ENCODE measurements around the gene ERBB4. TPM values are rescaled to one million over a fixed set of nuclear protein-coding genes. Genes with fewer than 3 reads are reported as not detected.

The ERBB4 gene
- total RNA-seq, 1 donor from 2014 or later, result 17.8 TPM

GRCh38 chr2:211468217-211468616 is 1070.4 kb downstream of the ERBB4 start:
- no peak for DNase-seq

GRCh38 chr2:211463397-211463796 is 1075.2 kb downstream of the ERBB4 start:
- DNase-seq, result no peak

DNA sequence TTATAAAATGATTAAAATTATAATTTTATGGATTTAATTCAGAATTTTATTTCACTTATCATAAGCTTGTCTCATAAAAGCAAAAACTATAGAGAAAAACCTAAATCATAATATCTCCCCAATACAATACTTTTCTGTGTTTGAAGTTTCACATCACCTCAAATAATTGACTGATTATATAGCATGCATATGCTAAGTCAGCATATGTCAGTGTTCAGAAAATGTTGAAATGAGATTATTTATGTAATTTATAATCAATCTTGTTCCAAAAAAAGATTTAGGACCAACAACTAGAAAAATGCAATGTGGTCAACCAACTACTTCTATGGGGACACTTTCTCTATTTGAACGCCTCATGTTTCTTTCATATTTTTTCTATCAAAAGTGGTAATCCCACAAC is 1079.6 kb downstream of the ERBB4 start:
- DNase-seq, result no peak

- no peak for DNase-seq
Observed at GRCh38 chr2:211457325-211457724, 1081.3 kb downstream of the ERBB4 start.

- peak; percentile 77 for DNase-seq
Observed at GRCh38 chr2:211455216-211455841, 1083.3 kb downstream of the ERBB4 start.

- no peak for DNase-seq
Observed at GRCh38 chr2:211454679-211455078, 1083.9 kb downstream of the ERBB4 start.

- no peak for DNase-seq
Observed at GRCh38 chr2:211453311-211453887, 1085.2 kb downstream of the ERBB4 start.

- DNase-seq, result no peak
Observed at GRCh38 chr2:211451642-211452041, 1087.0 kb downstream of the ERBB4 start.

DNA sequence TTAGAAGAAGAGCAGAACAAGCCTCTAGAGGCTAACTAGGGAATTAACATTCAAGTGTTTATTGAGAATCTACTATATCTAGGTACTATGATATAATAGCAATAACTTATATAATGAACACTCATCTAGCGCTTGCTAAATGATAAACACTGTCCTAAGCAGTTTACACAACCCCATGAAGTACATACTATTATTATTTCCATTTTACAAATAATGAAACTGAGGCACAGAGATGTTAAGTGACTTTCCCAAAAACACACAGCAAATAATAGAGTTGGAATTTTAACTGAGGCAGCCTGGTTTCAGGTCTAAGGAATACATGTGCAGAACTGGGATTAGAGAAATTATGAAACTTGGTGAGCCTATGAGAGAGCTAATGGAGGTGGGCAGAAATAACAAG is 1088.8 kb downstream of the ERBB4 start:
- DNase-seq, result no peak

DNA sequence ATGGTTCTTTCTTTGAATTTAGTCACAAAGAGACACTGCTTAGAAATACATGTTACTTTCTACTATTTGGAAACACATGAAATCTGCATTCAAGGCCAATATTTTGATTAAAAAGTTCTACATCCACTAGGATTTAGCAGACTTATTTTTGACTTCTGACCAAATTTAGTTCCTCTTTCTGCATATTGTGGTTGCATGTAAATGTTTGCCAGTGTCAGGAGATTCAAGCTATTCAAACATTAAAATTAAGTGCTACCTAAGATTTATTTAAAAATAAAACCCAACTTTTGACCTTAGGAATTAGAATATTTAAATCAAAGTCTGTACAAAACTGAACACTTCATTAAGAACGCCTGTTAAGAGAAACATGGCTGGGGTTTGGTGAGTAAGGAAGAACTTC is 1091.1 kb downstream of the ERBB4 start:
- DNase-seq, result no peak

DNA sequence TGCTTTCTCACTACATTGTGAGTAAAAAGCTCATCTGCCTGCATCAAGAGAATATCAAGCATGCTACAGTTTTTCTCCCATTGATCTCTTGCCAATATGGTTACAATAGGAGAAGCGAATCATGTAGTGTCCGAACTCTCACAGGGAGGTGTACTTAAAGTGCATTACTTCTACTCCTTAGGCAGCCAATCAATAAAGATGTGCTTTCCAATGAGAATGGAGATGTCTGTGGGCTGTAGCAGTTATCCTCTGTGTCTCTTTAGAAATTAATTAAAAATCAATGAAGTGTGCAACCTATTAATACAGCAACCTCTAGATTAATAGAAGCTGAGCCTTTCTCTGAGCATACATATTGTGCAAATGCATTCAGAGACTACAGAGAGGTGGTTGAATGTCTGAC is 1098.5 kb downstream of the ERBB4 start:
- no peak for DNase-seq

DNA sequence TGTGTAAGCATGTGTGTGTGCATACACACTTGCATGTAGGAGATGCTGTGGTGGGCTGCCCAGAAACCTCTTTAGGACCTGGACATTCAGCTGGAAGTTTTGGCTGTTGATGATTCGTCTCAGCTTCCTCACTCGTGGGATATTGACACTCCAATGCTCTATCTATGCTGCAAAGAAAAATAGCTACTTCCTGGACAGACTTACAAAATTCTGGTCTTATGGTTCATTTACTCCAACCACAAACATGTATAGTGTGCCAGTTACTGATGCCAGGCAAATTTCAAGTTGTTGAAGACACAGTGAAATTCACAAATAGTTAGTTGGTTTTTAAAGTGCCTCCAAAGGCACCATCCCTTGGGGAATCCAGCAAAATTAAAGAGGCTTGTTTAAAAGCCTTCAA is 1099.6 kb downstream of the ERBB4 start:
- DNase-seq, result no peak

GRCh38 chr2:211437396-211437795 is 1101.2 kb downstream of the ERBB4 start:
- no peak for DNase-seq

DNA sequence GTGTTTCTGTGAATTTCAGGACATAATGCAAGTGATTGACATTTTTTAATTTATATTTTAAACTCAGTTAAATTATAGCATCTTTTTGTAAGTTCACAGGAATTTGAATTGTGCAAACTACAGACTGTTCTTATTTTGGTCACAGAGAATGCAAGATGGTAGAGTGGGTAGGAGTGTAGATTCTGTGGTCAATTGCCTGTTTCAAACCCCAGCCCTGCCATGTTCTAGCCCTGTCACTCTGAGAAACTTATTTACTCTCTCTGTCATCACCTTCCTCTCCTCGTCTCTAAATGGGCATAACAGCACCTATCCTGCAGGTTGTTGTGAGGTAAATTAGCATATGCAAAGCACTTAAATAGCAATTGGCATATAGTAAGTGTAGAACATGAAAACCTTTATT is 1102.4 kb downstream of the ERBB4 start:
- DNase-seq, result no peak

DNA sequence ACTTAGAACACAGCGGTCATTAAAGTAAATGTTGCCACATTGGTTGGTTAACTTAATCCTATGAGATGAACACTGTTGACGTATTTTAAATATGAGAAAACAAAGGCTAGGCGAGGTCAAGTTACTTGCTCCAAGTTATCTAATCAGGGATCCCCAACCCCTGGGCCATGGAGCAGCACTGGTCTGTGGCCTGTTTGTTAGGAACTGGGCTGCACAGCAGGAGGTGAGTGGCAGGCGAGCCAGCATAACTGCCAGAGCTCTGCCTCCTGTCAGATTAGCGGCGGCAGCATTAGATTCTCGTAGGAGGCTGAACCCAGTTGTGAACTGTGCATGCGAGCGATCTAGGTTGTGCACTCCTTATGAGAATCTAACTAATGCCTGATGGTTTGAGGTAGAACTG is 1103.3 kb downstream of the ERBB4 start:
- DNase-seq, result no peak

DNA sequence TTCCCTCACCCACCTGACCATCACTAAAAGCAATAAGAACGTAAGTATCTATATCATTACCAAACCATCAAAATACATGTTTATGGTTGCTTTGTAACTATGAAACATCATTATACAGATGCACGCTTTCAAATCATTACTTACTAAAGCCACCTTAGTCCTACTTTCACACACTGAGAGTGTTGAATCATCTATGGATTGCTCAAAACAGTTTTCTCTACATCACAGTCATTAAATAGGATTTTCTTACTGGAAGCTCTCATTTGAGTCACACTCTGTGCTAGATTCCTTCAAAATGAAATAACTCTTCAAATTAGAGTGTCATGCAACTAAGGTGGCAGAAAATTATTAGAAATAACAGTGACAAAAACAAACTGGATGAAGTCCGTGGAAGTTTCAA is 1103.8 kb downstream of the ERBB4 start:
- DNase-seq, result no peak

DNA sequence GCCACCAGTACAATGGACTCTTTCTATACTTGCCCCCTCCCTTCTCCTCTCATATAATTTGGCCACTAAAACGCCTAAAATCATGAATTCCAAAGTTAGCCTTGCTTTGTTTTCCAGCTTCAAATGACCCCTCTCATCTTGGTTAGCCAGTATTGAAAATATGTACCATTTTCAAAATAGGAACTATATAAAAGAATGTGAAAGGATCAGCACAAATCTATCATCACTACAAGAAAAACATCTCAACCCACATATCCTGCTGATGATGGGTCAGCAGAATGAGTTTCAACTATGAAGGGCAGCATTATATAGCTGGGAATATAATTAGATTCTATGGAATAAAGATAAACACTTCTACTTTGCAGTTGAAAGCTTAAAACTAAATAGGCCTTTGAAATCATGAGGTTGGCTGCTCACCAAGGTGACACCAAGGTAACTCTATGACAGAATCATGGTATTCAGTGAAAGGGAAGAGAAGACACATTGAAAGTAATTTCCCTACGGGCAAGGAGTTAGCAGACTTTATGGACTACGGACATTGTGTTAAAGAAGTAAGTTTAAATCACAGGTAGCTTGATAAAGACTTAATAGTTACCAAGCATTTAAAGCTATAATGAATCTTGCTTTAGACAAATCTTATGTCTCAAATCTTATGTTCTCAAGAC is 1109.2 kb downstream of the ERBB4 start:
- DNase-seq, result no peak

- DNase-seq, result no peak
Observed at GRCh38 chr2:211426240-211426639, 1112.4 kb downstream of the ERBB4 start.

DNA sequence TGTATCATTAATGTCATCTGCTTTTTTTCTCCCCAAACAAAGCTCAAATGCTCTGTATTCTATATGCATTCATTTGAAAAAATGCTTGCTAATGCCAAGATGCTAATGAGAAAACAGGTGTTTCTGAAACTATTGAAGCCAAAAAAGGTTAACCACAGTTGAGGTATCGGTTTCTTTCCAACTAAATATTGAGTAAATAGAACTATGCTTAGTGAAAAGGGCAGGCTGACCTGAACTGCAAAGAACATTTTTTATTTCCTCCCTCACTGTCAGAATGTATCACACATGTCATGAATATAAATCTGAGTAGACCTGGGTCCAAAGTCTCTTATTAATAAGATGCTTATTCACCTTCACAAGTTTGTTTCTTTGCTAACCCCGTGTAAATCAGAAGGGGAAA is 1115.6 kb downstream of the ERBB4 start:
- no peak for DNase-seq

GRCh38 chr2:211417544-211417943 is 1121.1 kb downstream of the ERBB4 start:
- DNase-seq, result no peak

GRCh38 chr2:211416373-211416772 is 1122.2 kb downstream of the ERBB4 start:
- DNase-seq, result no peak

DNA sequence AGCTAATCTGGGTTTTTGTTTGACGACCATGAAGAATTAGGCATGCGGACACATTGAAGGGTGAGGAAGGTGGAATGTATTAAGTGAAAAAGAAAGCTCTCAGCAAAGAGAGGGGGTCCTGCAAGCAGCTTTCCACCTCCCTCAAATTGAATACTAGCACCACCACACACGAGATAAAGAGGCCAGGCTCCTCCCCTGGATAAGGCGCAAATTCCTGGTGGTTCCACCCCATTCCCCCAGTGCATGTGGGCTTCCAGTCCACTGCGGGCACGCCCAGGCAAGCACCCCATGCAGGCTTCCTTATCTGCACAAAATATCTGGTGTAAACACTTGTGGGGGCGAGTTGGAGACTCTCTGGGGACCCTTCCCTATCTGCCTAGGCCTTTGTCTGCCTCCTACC is 1124.9 kb downstream of the ERBB4 start:
- no peak for DNase-seq

- DNase-seq, result no peak
Observed at GRCh38 chr2:211408483-211408891, 1130.1 kb downstream of the ERBB4 start.

DNA sequence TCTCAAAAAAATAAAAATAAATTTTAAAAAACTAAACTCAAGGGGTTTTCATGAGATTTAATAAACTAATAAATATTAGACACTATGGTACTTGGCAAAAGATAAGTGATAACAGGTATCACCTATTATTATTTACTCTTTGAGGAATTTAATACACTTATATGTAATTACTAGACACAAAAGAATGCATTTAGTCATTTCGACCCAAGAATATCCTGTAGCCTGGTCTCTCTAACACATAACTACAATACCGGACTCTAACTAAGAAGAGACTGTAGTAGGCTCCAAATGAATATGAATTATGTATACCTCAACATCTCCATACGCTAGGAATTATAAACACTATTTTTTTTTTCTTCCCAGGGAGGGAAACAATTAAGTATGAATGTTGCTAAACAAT is 1131.5 kb downstream of the ERBB4 start:
- no peak for DNase-seq

All from tongue (tissue), 2 donors.